Measurements from ENCODE around the gene TULP4. TPM values are rescaled to one million over a fixed set of nuclear protein-coding genes. Genes with fewer than 3 reads are reported as not detected.

TULP4 gene
- total RNA-seq, 1 donor from 2014 or later = 406 TPM

- Mint-ChIP-seq H3K9me3 (ENCODE audit: unreplicated experiment) (peaks cover 14% of the 10 kb centered on the region), H3K36me3 (ENCODE audit: unreplicated experiment) (no peaks in the 10 kb centered on the region), H3K4me1 (ENCODE audit: low read depth, unreplicated experiment) (peaks cover 22% of the 10 kb centered on the region), H3K27me3 (ENCODE audit: unreplicated experiment) (peaks cover 8% of the 10 kb centered on the region), H3K27ac (ENCODE audit: unreplicated experiment) (no peak overlapping the region), H3K4me3 (ENCODE audit: unreplicated experiment) (no peak overlapping the region)
- no peak for TF ChIP-seq CTCF (IDR thresholded peaks at IDR 0.05; ENCODE audit: partially characterized antibody, unreplicated experiment)
- DNase-seq = no peak
These were observed 70.8 kb downstream of the TULP4 start for GRCh38 chr6:158383057-158383456.

- H3K4me1 Mint-ChIP-seq (ENCODE audit: low read depth, unreplicated experiment) = peaks cover 21% of the 10 kb centered on the region
- no peak for TF ChIP-seq CTCF (IDR thresholded peaks at IDR 0.05; ENCODE audit: partially characterized antibody, unreplicated experiment)
- H3K27me3 Mint-ChIP-seq (ENCODE audit: unreplicated experiment) = peaks cover 8% of the 10 kb centered on the region
- H3K36me3 Mint-ChIP-seq (ENCODE audit: unreplicated experiment) = no peaks in the 10 kb centered on the region
- DNase-seq = no peak
- peaks cover 14% of the 10 kb centered on the region for H3K9me3 Mint-ChIP-seq (ENCODE audit: unreplicated experiment)
- peak overlapping the region; percentile 26 for H3K27ac Mint-ChIP-seq (ENCODE audit: unreplicated experiment)
- no peak overlapping the region for H3K4me3 Mint-ChIP-seq (ENCODE audit: unreplicated experiment)
These were observed 71.3 kb downstream of the TULP4 start for GRCh38 chr6:158383542-158383941.

GRCh38 chr6:158384671-158385110 lies 72.4 kb downstream of the TULP4 start:
- Mint-ChIP-seq H3K27me3 (ENCODE audit: unreplicated experiment) (peaks cover 4% of the 10 kb centered on the region), H3K27ac (ENCODE audit: unreplicated experiment) (no peak overlapping the region), H3K9me3 (ENCODE audit: unreplicated experiment) (peaks cover 8% of the 10 kb centered on the region), H3K36me3 (ENCODE audit: unreplicated experiment) (no peaks in the 10 kb centered on the region), H3K4me1 (ENCODE audit: low read depth, unreplicated experiment) (peaks cover 10% of the 10 kb centered on the region), H3K4me3 (ENCODE audit: unreplicated experiment) (no peak overlapping the region)
- TF ChIP-seq CTCF (IDR thresholded peaks at IDR 0.05; ENCODE audit: partially characterized antibody, unreplicated experiment) = no peak
- no peak for DNase-seq

- no peak for TF ChIP-seq CTCF (IDR thresholded peaks at IDR 0.05; ENCODE audit: partially characterized antibody, unreplicated experiment)
- Mint-ChIP-seq H3K27me3 (ENCODE audit: unreplicated experiment) (peaks cover 6% of the 10 kb centered on the region), H3K4me1 (ENCODE audit: low read depth, unreplicated experiment) (peaks cover 6% of the 10 kb centered on the region), H3K4me3 (ENCODE audit: unreplicated experiment) (no peak overlapping the region), H3K9me3 (ENCODE audit: unreplicated experiment) (peaks cover 5% of the 10 kb centered on the region), H3K27ac (ENCODE audit: unreplicated experiment) (no peak overlapping the region), H3K36me3 (ENCODE audit: unreplicated experiment) (peaks cover 10% of the 10 kb centered on the region)
- no peak for DNase-seq
These were observed 74.8 kb downstream of the TULP4 start for GRCh38 chr6:158387036-158387435.

- Mint-ChIP-seq H3K36me3 (ENCODE audit: unreplicated experiment) (peaks cover 15% of the 10 kb centered on the region), H3K4me3 (ENCODE audit: unreplicated experiment) (no peak overlapping the region), H3K9me3 (ENCODE audit: unreplicated experiment) (peaks cover 10% of the 10 kb centered on the region), H3K27ac (ENCODE audit: unreplicated experiment) (no peak overlapping the region), H3K4me1 (ENCODE audit: low read depth, unreplicated experiment) (peaks cover 4% of the 10 kb centered on the region), H3K27me3 (ENCODE audit: unreplicated experiment) (peaks cover 7% of the 10 kb centered on the region)
- DNase-seq = no peak
- TF ChIP-seq CTCF (IDR thresholded peaks at IDR 0.05; ENCODE audit: partially characterized antibody, unreplicated experiment) = no peak
These were observed 75.3 kb downstream of the TULP4 start for GRCh38 chr6:158387578-158387977.
